Panc1 (cell line): ENCODE results near the gene RBM6.

Experiments
- POLR2AphosphoS5 ChIP-seq: IDR thresholded peaks from 2 replicates; pipeline ENCODE4 v1.6.1; 2012; ENCODE audit warnings: mild to moderate bottlenecking, low read depth, low read length, moderate library complexity
- SIN3A ChIP-seq: IDR thresholded peaks from 2 replicates; pipeline ENCODE4 v1.6.1; 2012; ENCODE audit warnings: low read depth, mild to moderate bottlenecking, low read length, moderate library complexity, borderline replicate concordance; ENCODE audit not compliant: insufficient read depth
- TCF7L2 ChIP-seq: IDR thresholded peaks from 2 replicates; pipeline ENCODE4 v1.6.1; 2011; ENCODE audit warnings: mild to moderate bottlenecking, low read depth, low read length, inconsistent platforms
- TF ChIP-seq, protein P1 (sequence below): fragments of 450-650 bp; IDR thresholded peaks from 2 replicates; pipeline ENCODE4 v1.5.1; 2017; ENCODE audit warnings: mild to moderate bottlenecking
- TF ChIP-seq, protein P2 (sequence below), 2 experiments: IDR thresholded peaks; 2 replicates each; pipeline ENCODE4 v1.6.1; 2011 to 2012; ENCODE audit warnings: low read depth in 2 of 2, control low read depth in 1 of 2, low read length in 1 of 2, mild to moderate bottlenecking in 1 of 2, moderate library complexity in 1 of 2; ENCODE audit not compliant: insufficient read depth in 1 of 2

DNA sequence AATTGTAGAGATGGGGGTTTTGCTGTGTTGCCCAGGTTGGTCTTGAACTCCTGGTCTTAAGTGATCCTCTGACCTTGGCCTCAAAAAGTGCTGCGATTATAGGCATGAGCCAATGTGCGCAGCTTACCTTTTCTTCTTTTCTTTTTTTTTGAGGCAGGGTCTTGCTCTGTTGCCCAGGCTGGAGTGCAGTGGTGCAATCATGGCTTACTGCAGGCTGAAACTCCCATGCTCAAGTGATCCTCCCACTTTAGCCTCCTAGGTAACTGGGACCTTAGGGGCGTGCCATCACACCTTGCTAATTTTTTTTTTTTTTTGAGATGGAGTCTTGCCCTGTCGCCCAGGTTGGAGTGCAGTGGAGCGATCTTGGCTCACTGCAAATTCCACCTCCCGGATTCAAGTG lies 13.0 kb downstream of the RBM6 start:
- TF ChIP-seq, protein P1, sequence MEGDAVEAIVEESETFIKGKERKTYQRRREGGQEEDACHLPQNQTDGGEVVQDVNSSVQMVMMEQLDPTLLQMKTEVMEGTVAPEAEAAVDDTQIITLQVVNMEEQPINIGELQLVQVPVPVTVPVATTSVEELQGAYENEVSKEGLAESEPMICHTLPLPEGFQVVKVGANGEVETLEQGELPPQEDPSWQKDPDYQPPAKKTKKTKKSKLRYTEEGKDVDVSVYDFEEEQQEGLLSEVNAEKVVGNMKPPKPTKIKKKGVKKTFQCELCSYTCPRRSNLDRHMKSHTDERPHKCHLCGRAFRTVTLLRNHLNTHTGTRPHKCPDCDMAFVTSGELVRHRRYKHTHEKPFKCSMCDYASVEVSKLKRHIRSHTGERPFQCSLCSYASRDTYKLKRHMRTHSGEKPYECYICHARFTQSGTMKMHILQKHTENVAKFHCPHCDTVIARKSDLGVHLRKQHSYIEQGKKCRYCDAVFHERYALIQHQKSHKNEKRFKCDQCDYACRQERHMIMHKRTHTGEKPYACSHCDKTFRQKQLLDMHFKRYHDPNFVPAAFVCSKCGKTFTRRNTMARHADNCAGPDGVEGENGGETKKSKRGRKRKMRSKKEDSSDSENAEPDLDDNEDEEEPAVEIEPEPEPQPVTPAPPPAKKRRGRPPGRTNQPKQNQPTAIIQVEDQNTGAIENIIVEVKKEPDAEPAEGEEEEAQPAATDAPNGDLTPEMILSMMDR = no peak
- TF ChIP-seq POLR2AphosphoS5 (no peak), TCF7L2 (no peak), SIN3A (no peak)
- TF ChIP-seq, protein P2, sequence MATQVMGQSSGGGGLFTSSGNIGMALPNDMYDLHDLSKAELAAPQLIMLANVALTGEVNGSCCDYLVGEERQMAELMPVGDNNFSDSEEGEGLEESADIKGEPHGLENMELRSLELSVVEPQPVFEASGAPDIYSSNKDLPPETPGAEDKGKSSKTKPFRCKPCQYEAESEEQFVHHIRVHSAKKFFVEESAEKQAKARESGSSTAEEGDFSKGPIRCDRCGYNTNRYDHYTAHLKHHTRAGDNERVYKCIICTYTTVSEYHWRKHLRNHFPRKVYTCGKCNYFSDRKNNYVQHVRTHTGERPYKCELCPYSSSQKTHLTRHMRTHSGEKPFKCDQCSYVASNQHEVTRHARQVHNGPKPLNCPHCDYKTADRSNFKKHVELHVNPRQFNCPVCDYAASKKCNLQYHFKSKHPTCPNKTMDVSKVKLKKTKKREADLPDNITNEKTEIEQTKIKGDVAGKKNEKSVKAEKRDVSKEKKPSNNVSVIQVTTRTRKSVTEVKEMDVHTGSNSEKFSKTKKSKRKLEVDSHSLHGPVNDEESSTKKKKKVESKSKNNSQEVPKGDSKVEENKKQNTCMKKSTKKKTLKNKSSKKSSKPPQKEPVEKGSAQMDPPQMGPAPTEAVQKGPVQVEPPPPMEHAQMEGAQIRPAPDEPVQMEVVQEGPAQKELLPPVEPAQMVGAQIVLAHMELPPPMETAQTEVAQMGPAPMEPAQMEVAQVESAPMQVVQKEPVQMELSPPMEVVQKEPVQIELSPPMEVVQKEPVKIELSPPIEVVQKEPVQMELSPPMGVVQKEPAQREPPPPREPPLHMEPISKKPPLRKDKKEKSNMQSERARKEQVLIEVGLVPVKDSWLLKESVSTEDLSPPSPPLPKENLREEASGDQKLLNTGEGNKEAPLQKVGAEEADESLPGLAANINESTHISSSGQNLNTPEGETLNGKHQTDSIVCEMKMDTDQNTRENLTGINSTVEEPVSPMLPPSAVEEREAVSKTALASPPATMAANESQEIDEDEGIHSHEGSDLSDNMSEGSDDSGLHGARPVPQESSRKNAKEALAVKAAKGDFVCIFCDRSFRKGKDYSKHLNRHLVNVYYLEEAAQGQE (IDR thresholded peaks at IDR 0.05; ENCODE audit: insufficient read depth in 1 of 2, low read depth in 2 of 2, low read length in 1 of 2) = no peak
